Tibial nerve (tissue), 4 donors: ENCODE measurements around the gene ZNF202. TPM values are rescaled to one million over a fixed set of nuclear protein-coding genes. Genes with fewer than 3 reads are reported as not detected.
"Not testable (repeated sequence)": the region's sequence is repeated elsewhere in the genome, so short reads cannot be mapped to it uniquely, and the experiment has no call there.

Experiments
- DNase-seq, 2 donors: peaks; one replicate each; pipeline ENCODE4 v3.0.0-alpha.2; 2019; ENCODE audit warnings: low spot score in 2 of 2
- H3K27ac ChIP-seq, 4 donors: fragments of 200-600 bp; sonication (generic) in 3 of 4; one replicate each; pipeline ENCODE4 v1.5.1; 2017 to 2019; ENCODE audit warnings: mild to moderate bottlenecking in 1 of 4
- H3K27me3 ChIP-seq, 2 donors: fragments of 200-600 bp; sonication (generic) in 1 of 2; one replicate each; pipeline versions ENCODE4 v1.5.1 to v1.6.0; 2017 to 2019
- H3K36me3 ChIP-seq, 3 donors: fragments of 200-600 bp; sonication (generic); one replicate each; pipeline ENCODE4 v1.5.1; 2018 to 2019
- H3K4me1 ChIP-seq, 4 donors: fragments of 200-600 bp; sonication (generic) in 3 of 4; one replicate each; pipeline ENCODE4 v1.5.1; 2017 to 2019
- H3K4me3 ChIP-seq, 4 donors: fragments of 200-600 bp; sonication (generic) in 3 of 4; one replicate each; pipeline ENCODE4 v1.5.1; 2017 to 2019; ENCODE audit warnings: mild to moderate bottlenecking in 1 of 4, moderate library complexity in 1 of 4
- H3K9me3 ChIP-seq, 4 donors: fragments of 200-600 bp; sonication (generic) in 3 of 4; one replicate each; pipeline ENCODE4 v1.5.1; 2017 to 2019
- CTCF ChIP-seq, 5 experiments: fragments of 200-600 bp in 3 of 5; fragments of 450-650 bp in 2 of 5; sonication (generic) in 3 of 5; IDR thresholded peaks; one replicate each; pipeline ENCODE4 v1.5.1; 2016 to 2019; ENCODE audit warnings: antibody characterized with exemption in 5 of 5, mild to moderate bottlenecking in 3 of 5, moderate library complexity in 2 of 5
- EP300 ChIP-seq, 2 donors: sonication (generic); formaldehyde crosslinking; IDR thresholded peaks; one replicate each; pipeline ENCODE4 v1.6.1; 2017; ENCODE audit warnings: antibody characterized with exemption in 2 of 2, mild to moderate bottlenecking in 1 of 2
- POLR2A ChIP-seq, 2 donors: fragments of 450-650 bp; IDR thresholded peaks; one replicate each; pipeline ENCODE4 v1.6.1; 2017; ENCODE audit warnings: antibody characterized with exemption in 2 of 2, mild to moderate bottlenecking in 2 of 2, moderate library complexity in 2 of 2
- WGBS, 2 donors: methylation state at CpG; one replicate each; pipeline ENCODE4 v1.1.5; 2018; 5-methylcytosine and 5-hydroxymethylcytosine counted together
- total RNA-seq, 4 donors: library from RNA; depleted of rRNA; stranded (reverse); fragments of >200 nt; gene quantifications; one replicate each; pipeline ENCODE4 v1.1.0, GENCODE V29; 2016

The ZNF202 gene
- total RNA-seq, 4 donors from 2014 or later, result 5.9 to 13.2 (median 10.6) TPM

- Histone ChIP-seq H3K4me3 (no peak overlapping the region), H3K27me3 (no peaks in the 10 kb centered on the region), H3K4me1 (no peaks in the 10 kb centered on the region), H3K27ac (no peak overlapping the region), H3K9me3 (peaks cover 0 to 23% (median 0%) of the 10 kb centered on the region in 4 donors), H3K36me3 (peaks cover 2 to 85% (median 48%) of the 10 kb centered on the region in 3 donors)
- 98% methylated on average over 23 of the region's 23 CpGs for WGBS, 2 donors
- DNase-seq, result no peak
- TF ChIP-seq EP300 (IDR thresholded peaks at IDR 0.05) (no peak), CTCF (IDR thresholded peaks at IDR 0.05) (no peak), POLR2A (IDR thresholded peaks at IDR 0.05) (no peak)
Measured at GRCh38 chr11:123725995-123726655, 15.3 kb downstream of the ZNF202 start.

GRCh38 chr11:123719452-123719851 lies 22.0 kb downstream of the ZNF202 start:
- Histone ChIP-seq H3K9me3 (no peaks in the 10 kb centered on the region), H3K27me3 (no peaks in the 10 kb centered on the region), H3K4me3 (no peak overlapping the region), H3K4me1 (no peaks in the 10 kb centered on the region), H3K27ac (no peak overlapping the region), H3K36me3 (peaks cover 0 to 18% (median 0%) of the 10 kb centered on the region in 3 donors)
- WGBS, 2 donors, result 62 to 65% methylated on average over 1 of the region's 1 CpG
- no peak for DNase-seq
- TF ChIP-seq EP300 (IDR thresholded peaks at IDR 0.05) (no peak), POLR2A (IDR thresholded peaks at IDR 0.05) (no peak), CTCF (IDR thresholded peaks at IDR 0.05) (no peak)

GRCh38 chr11:123718469-123718868 lies 23.0 kb downstream of the ZNF202 start:
- 84 to 88% methylated on average over 4 of the region's 4 CpGs for WGBS, 2 donors
- no peak for DNase-seq
- no peaks in the 10 kb centered on the region for H3K4me1 ChIP-seq
- no peaks in the 10 kb centered on the region for H3K27me3 ChIP-seq
- no peak overlapping the region for H3K4me3 ChIP-seq
- no peak overlapping the region for H3K27ac ChIP-seq
- no peaks in the 10 kb centered on the region for H3K9me3 ChIP-seq
- no peak for TF ChIP-seq CTCF (IDR thresholded peaks at IDR 0.05)
- TF ChIP-seq POLR2A (IDR thresholded peaks at IDR 0.05), result no peak
- no peak for TF ChIP-seq EP300 (IDR thresholded peaks at IDR 0.05)
- H3K36me3 ChIP-seq, result peaks cover 0 to 8% (median 0%) of the 10 kb centered on the region in 3 donors

- Histone ChIP-seq H3K27ac (no peak overlapping the region), H3K36me3 (peaks cover 0 to 6% (median 0%) of the 10 kb centered on the region in 3 donors), H3K9me3 (no peaks in the 10 kb centered on the region), H3K4me3 (no peak overlapping the region), H3K27me3 (no peaks in the 10 kb centered on the region), H3K4me1 (no peaks in the 10 kb centered on the region)
- 84 to 93% methylated on average over 2 of the region's 2 CpGs for WGBS, 2 donors
- TF ChIP-seq EP300 (IDR thresholded peaks at IDR 0.05), result no peak
- TF ChIP-seq CTCF (IDR thresholded peaks at IDR 0.05), result no peak
- no peak for TF ChIP-seq POLR2A (IDR thresholded peaks at IDR 0.05)
- DNase-seq, result no peak
Measured at GRCh38 chr11:123718063-123718462, 23.4 kb downstream of the ZNF202 start.

GRCh38 chr11:123712627-123713026 lies 28.8 kb downstream of the ZNF202 start:
- H3K36me3 ChIP-seq, H3K4me1 ChIP-seq, H3K27ac ChIP-seq, H3K27me3 ChIP-seq, H3K9me3 ChIP-seq, DNase-seq, H3K4me3 ChIP-seq: not testable (repeated sequence)
- 84 to 87% methylated on average over 3 of the region's 3 CpGs for WGBS, 2 donors
